Peyer's patch (tissue), 4 donors: ENCODE data around the gene SLC30A9. TPM values are rescaled to one million over a fixed set of nuclear protein-coding genes. Genes with fewer than 3 reads are reported as not detected.

ENCODE experiments used
- DNase-seq, 3 donors: peaks; one replicate each; pipeline ENCODE4 v3.0.0-alpha.2; 2017 to 2019
- H3K27ac ChIP-seq, 4 donors: fragments of 200-600 bp; sonication (generic); one replicate each; pipeline ENCODE4 v1.5.1; 2016 to 2019
- H3K27me3 ChIP-seq, 2 donors: fragments of 200-600 bp; sonication (generic); one replicate each; pipeline ENCODE4 v1.5.1; 2019
- H3K36me3 ChIP-seq, 3 donors: fragments of 200-600 bp; sonication (generic); one replicate each; pipeline ENCODE4 v1.5.1; 2016 to 2019
- H3K4me1 ChIP-seq, 4 donors: fragments of 200-600 bp; sonication (generic); one replicate each; pipeline ENCODE4 v1.5.1; 2016 to 2019
- H3K4me3 ChIP-seq, 4 donors: fragments of 200-600 bp; sonication (generic); 1 replicate in 3 of 4; 2 replicates in 1 of 4; pipeline ENCODE4 v1.5.1; 2016 to 2019; ENCODE audit warnings: mild to moderate bottlenecking in 1 of 4
- H3K9me3 ChIP-seq, 4 donors: fragments of 200-600 bp; sonication (generic); one replicate each; pipeline ENCODE4 v1.5.1; 2016 to 2019; ENCODE audit warnings: mild to moderate bottlenecking in 1 of 4
- POLR2A ChIP-seq, 2 donors: fragments of 450-650 bp; IDR thresholded peaks; one replicate each; pipeline ENCODE4 v1.5.1; 2017; ENCODE audit warnings: antibody characterized with exemption in 2 of 2, mild to moderate bottlenecking in 2 of 2, moderate library complexity in 2 of 2
- total RNA-seq, 4 donors: library from RNA; depleted of rRNA; stranded (reverse); fragments of >200 nt; gene quantifications; one replicate each; pipeline ENCODE4 v1.1.0, GENCODE V29; 2016
- TF ChIP-seq, protein P1 (sequence below), 6 experiments: fragments of 450-650 bp in 4 of 6; fragments of 200-600 bp in 2 of 6; sonication (generic) in 1 of 6; IDR thresholded peaks; one replicate each; pipeline ENCODE4 v1.5.1; 2017 to 2019; ENCODE audit warnings: antibody characterized with exemption in 6 of 6, mild to moderate bottlenecking in 3 of 6, moderate library complexity in 1 of 6

The SLC30A9 gene
- total RNA-seq, 4 donors from 2014 or later = 51.3 to 61.1 (median 56.6) TPM

DNA sequence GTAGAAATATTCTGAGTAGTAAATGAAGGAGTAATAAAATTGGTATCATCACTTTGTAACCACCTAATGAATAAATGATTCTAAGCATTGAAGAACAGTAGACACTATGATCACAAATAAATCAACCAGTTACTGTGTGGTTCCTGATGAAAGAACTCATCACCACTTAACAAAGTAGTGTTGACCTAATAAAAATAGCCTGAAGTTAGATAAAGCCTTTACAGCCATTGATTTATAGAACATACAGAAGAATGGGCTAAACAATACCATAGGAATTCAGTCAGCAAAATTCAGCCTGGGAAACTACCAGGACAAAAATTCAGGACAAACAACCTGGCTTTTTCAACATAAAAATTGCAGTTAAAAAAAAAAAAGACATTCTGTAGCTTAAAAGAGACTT is 9.0 kb downstream of the SLC30A9 start:
- Histone ChIP-seq H3K27ac (no peak overlapping the region), H3K27me3 (no peaks in the 10 kb centered on the region), H3K9me3 (no peaks in the 10 kb centered on the region), H3K4me3 (no peak overlapping the region), H3K36me3 (peaks cover 0 to 5% (median 0%) of the 10 kb centered on the region in 3 donors), H3K4me1 (no peaks in the 10 kb centered on the region)
- DNase-seq = no peak
- TF ChIP-seq, protein P1, sequence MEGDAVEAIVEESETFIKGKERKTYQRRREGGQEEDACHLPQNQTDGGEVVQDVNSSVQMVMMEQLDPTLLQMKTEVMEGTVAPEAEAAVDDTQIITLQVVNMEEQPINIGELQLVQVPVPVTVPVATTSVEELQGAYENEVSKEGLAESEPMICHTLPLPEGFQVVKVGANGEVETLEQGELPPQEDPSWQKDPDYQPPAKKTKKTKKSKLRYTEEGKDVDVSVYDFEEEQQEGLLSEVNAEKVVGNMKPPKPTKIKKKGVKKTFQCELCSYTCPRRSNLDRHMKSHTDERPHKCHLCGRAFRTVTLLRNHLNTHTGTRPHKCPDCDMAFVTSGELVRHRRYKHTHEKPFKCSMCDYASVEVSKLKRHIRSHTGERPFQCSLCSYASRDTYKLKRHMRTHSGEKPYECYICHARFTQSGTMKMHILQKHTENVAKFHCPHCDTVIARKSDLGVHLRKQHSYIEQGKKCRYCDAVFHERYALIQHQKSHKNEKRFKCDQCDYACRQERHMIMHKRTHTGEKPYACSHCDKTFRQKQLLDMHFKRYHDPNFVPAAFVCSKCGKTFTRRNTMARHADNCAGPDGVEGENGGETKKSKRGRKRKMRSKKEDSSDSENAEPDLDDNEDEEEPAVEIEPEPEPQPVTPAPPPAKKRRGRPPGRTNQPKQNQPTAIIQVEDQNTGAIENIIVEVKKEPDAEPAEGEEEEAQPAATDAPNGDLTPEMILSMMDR (IDR thresholded peaks at IDR 0.05) = no peak
- no peak for TF ChIP-seq POLR2A (IDR thresholded peaks at IDR 0.05)

DNA sequence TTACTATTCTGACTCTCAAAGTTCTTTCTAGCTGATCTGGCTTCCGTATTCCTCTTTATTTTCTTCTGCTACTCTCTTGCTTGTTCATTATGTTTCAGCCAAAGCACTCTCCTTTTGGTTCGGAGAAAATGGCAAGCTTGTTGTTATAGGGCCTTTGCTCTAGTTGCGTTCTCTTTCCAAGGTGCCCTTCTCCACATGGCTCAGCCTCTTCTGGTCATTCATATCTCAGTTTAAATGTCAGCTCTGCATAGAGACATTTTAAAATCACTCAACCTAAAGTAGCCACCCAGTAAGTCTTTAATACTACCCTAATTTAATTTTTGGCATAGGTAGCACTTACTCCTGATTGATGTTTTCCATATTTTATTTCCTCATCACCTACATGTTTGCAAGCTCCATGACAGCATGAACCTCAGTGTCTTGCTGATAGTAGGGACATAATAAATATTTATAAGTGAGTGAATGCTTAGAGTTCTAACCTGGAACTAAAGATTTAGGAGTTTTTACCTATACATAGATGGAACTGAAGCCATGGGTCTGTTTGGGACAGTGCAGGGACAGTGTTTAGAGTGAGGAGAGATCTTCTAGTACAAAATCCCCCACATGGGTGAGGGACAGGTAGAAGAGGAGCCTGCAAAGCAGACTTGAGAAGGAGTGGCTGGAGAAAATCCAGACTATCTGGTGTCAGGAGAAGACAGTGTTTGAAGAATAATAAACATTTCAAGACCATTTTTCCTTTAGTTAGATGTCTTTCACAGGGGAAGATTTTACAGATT is 17.9 kb downstream of the SLC30A9 start:
- Histone ChIP-seq H3K27me3 (no peaks in the 10 kb centered on the region), H3K4me3 (no peak overlapping the region), H3K4me1 (no peaks in the 10 kb centered on the region), H3K27ac (no peak overlapping the region), H3K9me3 (no peaks in the 10 kb centered on the region), H3K36me3 (peaks cover 0 to 4% (median 0%) of the 10 kb centered on the region in 3 donors)
- TF ChIP-seq, protein P1 (IDR thresholded peaks at IDR 0.05) = no peak
- TF ChIP-seq POLR2A (IDR thresholded peaks at IDR 0.05) = no peak
- no peak for DNase-seq

DNA sequence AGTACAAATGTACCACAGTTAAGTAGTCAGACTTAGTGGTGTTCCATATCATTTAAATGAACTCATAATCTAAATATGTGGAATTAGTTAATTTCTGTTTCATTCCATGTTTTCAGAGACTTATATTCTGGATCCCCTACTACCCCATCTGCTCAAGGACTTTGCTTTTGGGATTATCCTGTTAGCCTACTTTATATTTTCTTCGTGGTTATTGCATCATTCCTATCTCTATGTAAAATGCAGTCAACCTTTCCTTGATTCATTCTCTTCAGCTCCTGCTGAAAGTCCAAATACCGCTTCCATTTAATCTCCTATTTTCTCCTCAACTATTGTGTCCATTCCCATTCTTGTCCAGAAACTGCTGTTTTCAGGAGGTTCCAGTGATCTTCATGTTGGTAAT is 25.1 kb downstream of the SLC30A9 start:
- TF ChIP-seq, protein P1 (IDR thresholded peaks at IDR 0.05) = no peak
- TF ChIP-seq POLR2A (IDR thresholded peaks at IDR 0.05) = no peak
- H3K9me3 ChIP-seq = no peaks in the 10 kb centered on the region
- no peaks in the 10 kb centered on the region for H3K4me1 ChIP-seq
- DNase-seq = no peak
- H3K4me3 ChIP-seq = no peak overlapping the region
- no peak overlapping the region for H3K27ac ChIP-seq
- H3K36me3 ChIP-seq = peaks cover 0 to 16% (median 0%) of the 10 kb centered on the region in 3 donors
- H3K27me3 ChIP-seq = no peaks in the 10 kb centered on the region

DNA sequence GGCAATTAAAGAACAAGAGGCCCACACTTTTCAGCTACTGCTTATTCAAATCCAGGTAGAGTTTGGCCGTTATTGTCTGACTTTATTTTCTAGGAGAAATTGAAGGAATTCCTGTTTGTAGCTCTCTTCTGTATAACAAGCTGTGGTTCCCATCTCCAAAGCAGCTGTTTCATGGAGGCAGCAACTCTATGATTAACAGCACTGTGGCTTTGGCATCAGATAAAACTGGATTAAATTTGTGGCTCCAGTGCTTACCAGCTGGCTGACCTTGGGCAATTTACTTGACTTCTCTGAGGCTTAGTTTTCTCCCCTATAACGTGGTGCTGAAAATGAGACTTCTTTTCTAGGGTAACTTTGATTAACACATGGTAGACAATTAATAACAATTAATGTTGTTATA is 28.1 kb downstream of the SLC30A9 start:
- Histone ChIP-seq H3K4me1 (no peaks in the 10 kb centered on the region), H3K4me3 (no peak overlapping the region), H3K9me3 (no peaks in the 10 kb centered on the region), H3K27me3 (no peaks in the 10 kb centered on the region), H3K27ac (no peak overlapping the region), H3K36me3 (peaks cover 0 to 17% (median 0%) of the 10 kb centered on the region in 3 donors)
- DNase-seq = no peak
- no peak for TF ChIP-seq POLR2A (IDR thresholded peaks at IDR 0.05)
- TF ChIP-seq, protein P1 (IDR thresholded peaks at IDR 0.05) = no peak

DNA sequence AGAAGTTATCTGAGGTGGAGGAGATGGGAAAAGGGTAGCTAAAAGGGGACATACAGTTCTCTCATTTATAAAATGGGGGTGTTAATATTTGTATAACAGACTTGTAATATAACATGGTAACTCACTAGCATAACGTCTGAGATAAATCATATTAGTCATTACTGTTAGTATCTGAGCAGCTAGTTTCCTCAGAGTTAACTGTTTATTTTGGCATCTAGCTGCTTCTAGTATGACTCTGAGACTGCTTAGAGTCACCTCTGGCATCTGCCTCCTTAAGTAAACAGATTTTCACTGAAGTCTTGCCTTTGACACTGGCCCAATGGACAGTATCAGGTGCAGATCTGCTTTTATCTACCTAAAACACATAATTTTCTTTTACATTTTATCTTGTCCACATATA is 58.1 kb downstream of the SLC30A9 start:
- Histone ChIP-seq H3K4me3 (no peak overlapping the region), H3K36me3 (peaks cover 0 to 30% (median 0%) of the 10 kb centered on the region in 3 donors), H3K27me3 (no peaks in the 10 kb centered on the region), H3K27ac (no peak overlapping the region), H3K4me1 (no peaks in the 10 kb centered on the region), H3K9me3 (no peaks in the 10 kb centered on the region)
- DNase-seq = no peak
- TF ChIP-seq, protein P1 (IDR thresholded peaks at IDR 0.05) = no peak
- no peak for TF ChIP-seq POLR2A (IDR thresholded peaks at IDR 0.05)
